ENCODE data around the gene TRAPPC2L.

Gene TRAPPC2L

GRCh38 chr16:88830258-88830657 is 26.7 kb upstream of the TRAPPC2L start:
- no peaks in the 10 kb centered on the region for H3K27me3 ChIP-seq (ENCODE audit: control insufficient read depth, insufficient read depth, low read length, poor library complexity, severe bottlenecking)
- 91 to 92% methylated on average over 11 of the region's 11 CpGs for WGBS, 2 experiments
- H3K27ac ChIP-seq (ENCODE audit: insufficient read depth, low read depth, low read length, poor library complexity, severe bottlenecking) = no peak overlapping the region
- H3K9me3 ChIP-seq (ENCODE audit: control insufficient read depth, low read length) = no peaks in the 10 kb centered on the region
- no peak overlapping the region for H3K4me3 ChIP-seq (ENCODE audit: insufficient read depth, low read depth, low read length)
- H3K4me1 ChIP-seq (ENCODE audit: control insufficient read depth, insufficient read depth, low read length) = no peaks in the 10 kb centered on the region
- no peaks in the 10 kb centered on the region for H3K36me3 ChIP-seq (ENCODE audit: control insufficient read depth, insufficient read depth, low read length)

- Histone ChIP-seq H3K27ac (ENCODE audit: insufficient read depth, low read depth, low read length, poor library complexity, severe bottlenecking) (no peak overlapping the region), H3K4me1 (ENCODE audit: control insufficient read depth, insufficient read depth, low read length) (no peaks in the 10 kb centered on the region), H3K27me3 (ENCODE audit: control insufficient read depth, insufficient read depth, low read length, poor library complexity, severe bottlenecking) (no peaks in the 10 kb centered on the region), H3K4me3 (ENCODE audit: insufficient read depth, low read depth, low read length) (no peak overlapping the region), H3K9me3 (ENCODE audit: control insufficient read depth, low read length) (no peaks in the 10 kb centered on the region), H3K36me3 (ENCODE audit: control insufficient read depth, insufficient read depth, low read length) (no peaks in the 10 kb centered on the region)
- WGBS, 2 experiments = 94 to 95% methylated on average over 14 of the region's 14 CpGs
These were observed 26.1 kb upstream of the TRAPPC2L start for GRCh38 chr16:88830783-88831182.

GRCh38 chr16:88831838-88832237 is 25.1 kb upstream of the TRAPPC2L start:
- no peaks in the 10 kb centered on the region for H3K9me3 ChIP-seq (ENCODE audit: control insufficient read depth, low read length)
- H3K4me3 ChIP-seq (ENCODE audit: insufficient read depth, low read depth, low read length) = no peak overlapping the region
- H3K27ac ChIP-seq (ENCODE audit: insufficient read depth, low read depth, low read length, poor library complexity, severe bottlenecking) = no peak overlapping the region
- H3K36me3 ChIP-seq (ENCODE audit: control insufficient read depth, insufficient read depth, low read length) = no peaks in the 10 kb centered on the region
- WGBS, 2 experiments = 82% methylated on average over 13 of the region's 13 CpGs
- H3K4me1 ChIP-seq (ENCODE audit: control insufficient read depth, insufficient read depth, low read length) = no peaks in the 10 kb centered on the region
- H3K27me3 ChIP-seq (ENCODE audit: control insufficient read depth, insufficient read depth, low read length, poor library complexity, severe bottlenecking) = no peaks in the 10 kb centered on the region

GRCh38 chr16:88833086-88833485 is 23.8 kb upstream of the TRAPPC2L start:
- Histone ChIP-seq H3K27me3 (ENCODE audit: control insufficient read depth, insufficient read depth, low read length, poor library complexity, severe bottlenecking) (no peaks in the 10 kb centered on the region), H3K9me3 (ENCODE audit: control insufficient read depth, low read length) (no peaks in the 10 kb centered on the region), H3K27ac (ENCODE audit: insufficient read depth, low read depth, low read length, poor library complexity, severe bottlenecking) (no peak overlapping the region), H3K4me1 (ENCODE audit: control insufficient read depth, insufficient read depth, low read length) (no peaks in the 10 kb centered on the region), H3K4me3 (ENCODE audit: insufficient read depth, low read depth, low read length) (no peak overlapping the region), H3K36me3 (ENCODE audit: control insufficient read depth, insufficient read depth, low read length) (no peaks in the 10 kb centered on the region)
- WGBS, 2 experiments = 96% methylated on average over 13 of the region's 13 CpGs

GRCh38 chr16:88834670-88835069 is 22.3 kb upstream of the TRAPPC2L start:
- 91 to 92% methylated on average over 13 of the region's 13 CpGs for WGBS, 2 experiments
- no peaks in the 10 kb centered on the region for H3K9me3 ChIP-seq (ENCODE audit: control insufficient read depth, low read length)
- peaks cover 3% of the 10 kb centered on the region for H3K36me3 ChIP-seq (ENCODE audit: control insufficient read depth, insufficient read depth, low read length)
- no peaks in the 10 kb centered on the region for H3K4me1 ChIP-seq (ENCODE audit: control insufficient read depth, insufficient read depth, low read length)
- no peak overlapping the region for H3K4me3 ChIP-seq (ENCODE audit: insufficient read depth, low read depth, low read length)
- no peak overlapping the region for H3K27ac ChIP-seq (ENCODE audit: insufficient read depth, low read depth, low read length, poor library complexity, severe bottlenecking)
- no peaks in the 10 kb centered on the region for H3K27me3 ChIP-seq (ENCODE audit: control insufficient read depth, insufficient read depth, low read length, poor library complexity, severe bottlenecking)

GRCh38 chr16:88835383-88835782 is 21.5 kb upstream of the TRAPPC2L start:
- 86 to 89% methylated on average over 11 of the region's 11 CpGs for whole genome bisulfite sequencing, 2 experiments
- Histone ChIP-seq H3K27me3 (ENCODE audit: control insufficient read depth, insufficient read depth, low read length, poor library complexity, severe bottlenecking) (no peaks in the 10 kb centered on the region), H3K4me1 (ENCODE audit: control insufficient read depth, insufficient read depth, low read length) (no peaks in the 10 kb centered on the region), H3K36me3 (ENCODE audit: control insufficient read depth, insufficient read depth, low read length) (peaks cover 4% of the 10 kb centered on the region), H3K9me3 (ENCODE audit: control insufficient read depth, low read length) (no peaks in the 10 kb centered on the region), H3K27ac (ENCODE audit: insufficient read depth, low read depth, low read length, poor library complexity, severe bottlenecking) (no peak overlapping the region), H3K4me3 (ENCODE audit: insufficient read depth, low read depth, low read length) (no peak overlapping the region)

GRCh38 chr16:88835818-88836217 is 21.1 kb upstream of the TRAPPC2L start:
- H3K27me3 ChIP-seq (ENCODE audit: control insufficient read depth, insufficient read depth, low read length, poor library complexity, severe bottlenecking) = no peaks in the 10 kb centered on the region
- H3K9me3 ChIP-seq (ENCODE audit: control insufficient read depth, low read length) = no peaks in the 10 kb centered on the region
- H3K27ac ChIP-seq (ENCODE audit: insufficient read depth, low read depth, low read length, poor library complexity, severe bottlenecking) = no peak overlapping the region
- H3K36me3 ChIP-seq (ENCODE audit: control insufficient read depth, insufficient read depth, low read length) = peaks cover 4% of the 10 kb centered on the region
- no peak overlapping the region for H3K4me3 ChIP-seq (ENCODE audit: insufficient read depth, low read depth, low read length)
- WGBS, 2 experiments = 92 to 93% methylated on average over 33 of the region's 33 CpGs
- H3K4me1 ChIP-seq (ENCODE audit: control insufficient read depth, insufficient read depth, low read length) = no peaks in the 10 kb centered on the region

GRCh38 chr16:88836791-88837190 is 20.1 kb upstream of the TRAPPC2L start:
- peaks cover 4% of the 10 kb centered on the region for H3K36me3 ChIP-seq (ENCODE audit: control insufficient read depth, insufficient read depth, low read length)
- H3K9me3 ChIP-seq (ENCODE audit: control insufficient read depth, low read length) = no peaks in the 10 kb centered on the region
- WGBS, 2 experiments = 95% methylated on average over 17 of the region's 17 CpGs
- H3K27me3 ChIP-seq (ENCODE audit: control insufficient read depth, insufficient read depth, low read length, poor library complexity, severe bottlenecking) = no peaks in the 10 kb centered on the region
- H3K4me1 ChIP-seq (ENCODE audit: control insufficient read depth, insufficient read depth, low read length) = no peaks in the 10 kb centered on the region
- H3K4me3 ChIP-seq (ENCODE audit: insufficient read depth, low read depth, low read length) = no peak overlapping the region
- H3K27ac ChIP-seq (ENCODE audit: insufficient read depth, low read depth, low read length, poor library complexity, severe bottlenecking) = no peak overlapping the region

GRCh38 chr16:88837806-88838205 is 19.1 kb upstream of the TRAPPC2L start:
- Histone ChIP-seq H3K36me3 (ENCODE audit: control insufficient read depth, insufficient read depth, low read length) (peaks cover 4% of the 10 kb centered on the region), H3K4me3 (ENCODE audit: insufficient read depth, low read depth, low read length) (no peak overlapping the region), H3K9me3 (ENCODE audit: control insufficient read depth, low read length) (no peaks in the 10 kb centered on the region), H3K27me3 (ENCODE audit: control insufficient read depth, insufficient read depth, low read length, poor library complexity, severe bottlenecking) (no peaks in the 10 kb centered on the region), H3K27ac (ENCODE audit: insufficient read depth, low read depth, low read length, poor library complexity, severe bottlenecking) (no peak overlapping the region), H3K4me1 (ENCODE audit: control insufficient read depth, insufficient read depth, low read length) (no peaks in the 10 kb centered on the region)
- WGBS, 2 experiments = 94 to 97% methylated on average over 20 of the region's 20 CpGs

- Histone ChIP-seq H3K4me3 (ENCODE audit: insufficient read depth, low read depth, low read length) (no peak overlapping the region), H3K27ac (ENCODE audit: insufficient read depth, low read depth, low read length, poor library complexity, severe bottlenecking) (no peak overlapping the region), H3K36me3 (ENCODE audit: control insufficient read depth, insufficient read depth, low read length) (peaks cover 4% of the 10 kb centered on the region), H3K4me1 (ENCODE audit: control insufficient read depth, insufficient read depth, low read length) (no peaks in the 10 kb centered on the region), H3K27me3 (ENCODE audit: control insufficient read depth, insufficient read depth, low read length, poor library complexity, severe bottlenecking) (no peaks in the 10 kb centered on the region), H3K9me3 (ENCODE audit: control insufficient read depth, low read length) (no peaks in the 10 kb centered on the region)
- 95 to 97% methylated on average over 19 of the region's 19 CpGs for WGBS, 2 experiments
These were observed 18.4 kb upstream of the TRAPPC2L start for GRCh38 chr16:88838566-88838965.

GRCh38 chr16:88839026-88839529 is 17.8 kb upstream of the TRAPPC2L start:
- no peaks in the 10 kb centered on the region for H3K4me1 ChIP-seq (ENCODE audit: control insufficient read depth, insufficient read depth, low read length)
- H3K27me3 ChIP-seq (ENCODE audit: control insufficient read depth, insufficient read depth, low read length, poor library complexity, severe bottlenecking) = no peaks in the 10 kb centered on the region
- no peak overlapping the region for H3K4me3 ChIP-seq (ENCODE audit: insufficient read depth, low read depth, low read length)
- H3K9me3 ChIP-seq (ENCODE audit: control insufficient read depth, low read length) = no peaks in the 10 kb centered on the region
- WGBS, 2 experiments = 93 to 94% methylated on average over 39 of the region's 39 CpGs
- peaks cover 4% of the 10 kb centered on the region for H3K36me3 ChIP-seq (ENCODE audit: control insufficient read depth, insufficient read depth, low read length)
- H3K27ac ChIP-seq (ENCODE audit: insufficient read depth, low read depth, low read length, poor library complexity, severe bottlenecking) = no peak overlapping the region
